Measurements from ENCODE around the gene IGFL4. TPM values are rescaled to one million over a fixed set of nuclear protein-coding genes. Genes with fewer than 3 reads are reported as not detected.

Gene IGFL4
- total RNA-seq, 2 experiments from 2014 or later, result not detected

GRCh38 chr19:45995715-45996385, 45.0 kb downstream of the IGFL4 start:
- DNase-seq, result no peak
- H3K36me3 Mint-ChIP-seq, result peaks cover 9% of the 10 kb centered on the region
- H3K4me1 Mint-ChIP-seq, result peaks cover 33% of the 10 kb centered on the region
- no peaks in the 10 kb centered on the region for H3K9me3 Mint-ChIP-seq
- peaks cover 3% of the 10 kb centered on the region for H3K27me3 Mint-ChIP-seq
- H3K27ac Mint-ChIP-seq, result peak overlapping the region; percentile 14
- H3K4me3 Mint-ChIP-seq, result no peak overlapping the region

- H3K27me3 Mint-ChIP-seq, result peaks cover 9% of the 10 kb centered on the region
- H3K27ac Mint-ChIP-seq, result peak within 1 kb of the TSS; percentile 14
- H3K9me3 Mint-ChIP-seq, result no peaks in the 10 kb centered on the region
- peak; percentile 93 for DNase-seq
- H3K36me3 Mint-ChIP-seq, result peaks cover 9% of the 10 kb centered on the region
- no peak within 1 kb of the TSS for H3K4me3 Mint-ChIP-seq
- peaks cover 26% of the 10 kb centered on the region for H3K4me1 Mint-ChIP-seq
Observed at GRCh38 chr19:45994998-45995714, 45.6 kb downstream of the IGFL4 start, which contains the start of gene CCDC61. TSS of gene CCDC61 (plus strand) at chr19:45995467. CDS start at chr19:46003019, 7,552 bp downstream.

GRCh38 chr19:45994456-45994997, 46.3 kb downstream of the IGFL4 start:
- H3K27me3 Mint-ChIP-seq, result peaks cover 9% of the 10 kb centered on the region
- peaks cover 21% of the 10 kb centered on the region for H3K4me1 Mint-ChIP-seq
- peaks cover 9% of the 10 kb centered on the region for H3K36me3 Mint-ChIP-seq
- H3K27ac Mint-ChIP-seq, result no peak overlapping the region
- H3K4me3 Mint-ChIP-seq, result no peak overlapping the region
- no peak for DNase-seq
- no peaks in the 10 kb centered on the region for H3K9me3 Mint-ChIP-seq

DNA sequence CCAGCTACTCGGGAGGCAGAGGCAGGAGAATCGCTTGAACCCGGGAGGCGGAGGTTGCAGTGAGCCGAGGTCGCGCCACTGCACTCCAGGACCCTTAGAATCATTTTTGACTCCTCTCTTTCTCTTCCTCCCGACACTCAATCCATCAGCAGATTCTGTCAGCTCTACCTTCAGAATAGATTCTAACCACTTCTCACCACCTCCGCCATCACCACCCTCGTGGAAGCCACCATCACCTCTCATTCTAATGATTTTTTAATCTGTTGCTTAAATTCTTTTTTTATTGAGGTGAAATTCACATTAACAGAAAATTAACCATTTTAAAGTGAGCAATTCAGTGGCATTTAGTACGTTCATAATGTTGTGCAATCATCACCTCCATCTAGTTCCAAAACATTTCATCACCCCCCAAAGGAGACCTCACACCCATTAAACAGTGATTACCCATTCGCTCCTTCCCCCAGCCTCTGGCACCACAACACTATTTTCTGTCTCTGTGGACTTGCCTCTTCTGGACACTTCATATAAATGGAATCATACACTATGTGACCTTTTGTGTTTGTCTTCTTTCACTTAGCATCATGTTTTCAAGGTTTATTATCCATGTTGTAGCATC, 50.6 kb downstream of the IGFL4 start:
- H3K9me3 Mint-ChIP-seq, result no peaks in the 10 kb centered on the region

More for the DNA sequence above, 50.6 kb downstream of the IGFL4 start:
- no peaks in the 10 kb centered on the region for H3K36me3 Mint-ChIP-seq
- H3K4me1 Mint-ChIP-seq, result no peaks in the 10 kb centered on the region
- peaks cover 15% of the 10 kb centered on the region for H3K27me3 Mint-ChIP-seq
- H3K27ac Mint-ChIP-seq, result no peak overlapping the region
- no peak for DNase-seq
- no peak overlapping the region for H3K4me3 Mint-ChIP-seq

Other genes starting within 250 kb of the IGFL4 start
- gene DMWD, start 248.2 kb downstream of the IGFL4 start, total RNA-seq, result 10 to 100 TPM; 29.5 to 30.7 TPM
- gene RSPH6A, start 225.7 kb downstream of the IGFL4 start, total RNA-seq, result under 1 TPM; 0.12 to 0.21 TPM
- gene SYMPK, start 177.9 kb downstream of the IGFL4 start, total RNA-seq, result 100 to 1,000 TPM; 104 to 109 TPM
- under 1 TPM; 0.28 to 0.39 TPM for gene FOXA3, start 176.7 kb downstream of the IGFL4 start, total RNA-seq
- 10 to 100 TPM; 18.5 to 19.5 TPM for gene IRF2BP1, start 154.9 kb downstream of the IGFL4 start, total RNA-seq
- gene MYPOP, start 138.4 kb downstream of the IGFL4 start, total RNA-seq, result 1 to 10 TPM; 3.9 TPM
- gene NANOS2, start 126.2 kb downstream of the IGFL4 start, total RNA-seq, result not detected
- not detected for gene NOVA2, start 67.1 kb downstream of the IGFL4 start, total RNA-seq
- gene CCDC61, start 45.5 kb downstream of the IGFL4 start, total RNA-seq, result 10 to 100 TPM; 17.8 to 18.4 TPM
- not detected for gene PGLYRP1, start 17.9 kb downstream of the IGFL4 start, total RNA-seq
- gene IGFL3, start 83.7 kb upstream of the IGFL4 start, total RNA-seq, result not detected
- gene IGFL2, start 107.2 kb upstream of the IGFL4 start, total RNA-seq, result not detected
- gene IGFL1, start 188.7 kb upstream of the IGFL4 start, total RNA-seq, result not detected

All from activated naive CD8-positive, alpha-beta T cell treated with anti-CD3 and anti-CD28 coated beads for 36 hours (primary cell).